HG02943 (cell line): Measurements from ENCODE around the gene SERPINB4.
"Not testable (repeated sequence)": the region's sequence is repeated elsewhere in the genome, so short reads cannot be mapped to it uniquely, and the experiment has no call there.

Source experiments
- ATAC-seq: cut with Tn5 transposase; IDR thresholded peaks from one replicate; pipeline ENCODE4 v1.9.1; 2021; ENCODE audit warnings: mild to moderate bottlenecking, low read depth, moderate library complexity; ENCODE audit not compliant: unreplicated experiment

The SERPINB4 gene

DNA sequence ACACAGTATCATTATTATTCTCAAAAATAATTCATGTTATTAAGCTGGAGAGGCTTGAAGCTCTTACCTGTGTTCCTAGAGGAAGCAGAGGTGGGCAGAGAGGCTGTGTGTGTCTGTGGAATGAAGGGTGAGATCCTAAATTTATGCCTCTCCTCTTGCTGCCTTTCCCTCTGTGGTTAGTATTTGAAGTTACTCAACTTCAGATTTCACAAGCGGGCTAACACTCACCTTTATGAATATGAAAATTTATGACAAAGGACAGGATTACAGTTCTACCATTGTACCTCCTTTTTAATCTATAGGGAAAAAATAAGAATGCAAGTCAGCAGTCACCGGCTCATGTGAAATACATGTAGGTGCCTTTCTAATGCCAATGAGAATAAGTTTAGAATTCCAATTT lies at the start of gene SERPINB4:
SERPINB4 (minus strand) TSS at position 115 of the 400 bp plus-strand sequence. CDS start 679 bp downstream, outside the sequence.
- ATAC-seq = not testable (repeated sequence)

DNA sequence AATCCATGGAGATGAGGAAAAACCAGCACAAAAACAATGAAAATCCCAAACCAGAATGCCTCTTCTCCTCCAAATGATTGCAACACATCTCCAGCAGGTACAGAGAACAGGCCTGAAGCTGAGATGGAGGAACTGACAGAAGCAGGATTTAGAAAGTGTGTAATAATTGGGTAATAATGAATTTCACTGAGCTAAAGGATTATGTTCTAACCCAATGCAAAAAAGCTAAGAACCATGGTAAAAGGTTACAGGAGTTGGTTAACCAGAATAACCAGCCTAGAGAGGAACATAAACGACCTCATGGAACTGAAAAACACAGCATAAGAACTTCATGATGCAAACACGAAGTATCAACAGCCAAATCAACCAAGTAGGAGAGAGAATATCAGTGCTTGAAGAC lies 45.0 kb upstream of the SERPINB4 start:
- ATAC-seq = no peak

GRCh38 chr18:63686871-63687270 lies 42.8 kb upstream of the SERPINB4 start:
- ATAC-seq = no peak

GRCh38 chr18:63684718-63685117 lies 40.7 kb upstream of the SERPINB4 start:
- ATAC-seq = no peak

DNA sequence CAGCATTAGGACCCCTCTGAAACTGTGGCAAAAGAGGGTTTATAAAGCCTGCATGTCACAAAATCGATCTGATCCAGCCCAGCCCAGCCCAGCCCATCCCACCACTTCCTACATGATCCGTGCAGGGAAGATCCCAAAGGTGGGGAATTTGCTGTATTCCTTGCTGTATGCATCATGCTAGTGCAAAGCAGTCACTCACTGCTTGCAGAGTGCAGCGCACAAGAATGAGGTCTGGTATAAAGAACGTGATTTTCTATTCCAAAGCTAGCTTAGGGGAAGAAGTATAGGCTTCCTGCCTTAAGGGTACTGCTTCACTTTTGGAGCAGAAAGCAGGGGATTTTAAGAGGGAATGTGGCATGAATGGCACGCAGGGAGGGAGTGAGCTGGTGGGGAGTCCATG lies 39.8 kb upstream of the SERPINB4 start:
- ATAC-seq = no peak

GRCh38 chr18:63683152-63683551 lies 39.1 kb upstream of the SERPINB4 start:
- ATAC-seq = no peak

- no peak for ATAC-seq
These were observed 37.6 kb upstream of the SERPINB4 start for GRCh38 chr18:63681449-63682340.

DNA sequence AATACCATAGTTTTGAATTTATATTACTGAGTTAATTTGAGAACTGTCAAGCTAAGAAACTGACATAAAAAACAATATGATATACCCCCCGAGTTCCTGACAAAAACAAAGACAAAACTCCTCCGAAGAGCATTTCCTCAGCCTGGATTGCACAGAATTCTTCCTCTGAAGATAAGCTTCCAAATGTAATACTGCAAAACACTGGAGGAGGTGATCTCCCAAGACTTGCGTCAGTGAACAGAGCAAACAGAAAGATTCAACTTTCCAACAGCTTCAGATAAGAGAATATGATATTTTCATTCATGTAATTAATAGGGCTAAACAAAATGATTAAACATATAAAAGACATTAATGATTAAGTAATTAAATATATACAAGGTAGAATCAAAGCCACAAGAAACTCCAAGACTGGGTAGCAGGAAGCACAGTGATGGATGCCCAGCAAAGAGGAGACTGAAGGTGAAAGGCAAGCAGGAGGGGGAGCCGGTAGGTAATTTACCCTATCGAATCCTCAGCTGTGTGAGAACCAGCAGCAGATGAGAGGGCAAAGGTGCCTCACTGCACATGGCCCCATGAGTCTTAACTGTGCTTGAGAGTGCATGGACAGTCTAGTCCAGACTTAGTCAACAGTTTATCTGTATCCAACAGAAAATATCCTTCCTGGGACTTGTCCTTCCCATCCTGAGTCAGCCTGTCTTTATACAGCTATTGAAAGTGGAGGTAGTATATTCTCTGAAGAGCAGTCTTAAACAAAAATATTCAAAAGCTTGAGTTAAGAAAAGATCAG lies 36.0 kb upstream of the SERPINB4 start:
- no peak for ATAC-seq

GRCh38 chr18:63677500-63678225 lies 33.6 kb upstream of the SERPINB4 start:
- ATAC-seq = no peak

DNA sequence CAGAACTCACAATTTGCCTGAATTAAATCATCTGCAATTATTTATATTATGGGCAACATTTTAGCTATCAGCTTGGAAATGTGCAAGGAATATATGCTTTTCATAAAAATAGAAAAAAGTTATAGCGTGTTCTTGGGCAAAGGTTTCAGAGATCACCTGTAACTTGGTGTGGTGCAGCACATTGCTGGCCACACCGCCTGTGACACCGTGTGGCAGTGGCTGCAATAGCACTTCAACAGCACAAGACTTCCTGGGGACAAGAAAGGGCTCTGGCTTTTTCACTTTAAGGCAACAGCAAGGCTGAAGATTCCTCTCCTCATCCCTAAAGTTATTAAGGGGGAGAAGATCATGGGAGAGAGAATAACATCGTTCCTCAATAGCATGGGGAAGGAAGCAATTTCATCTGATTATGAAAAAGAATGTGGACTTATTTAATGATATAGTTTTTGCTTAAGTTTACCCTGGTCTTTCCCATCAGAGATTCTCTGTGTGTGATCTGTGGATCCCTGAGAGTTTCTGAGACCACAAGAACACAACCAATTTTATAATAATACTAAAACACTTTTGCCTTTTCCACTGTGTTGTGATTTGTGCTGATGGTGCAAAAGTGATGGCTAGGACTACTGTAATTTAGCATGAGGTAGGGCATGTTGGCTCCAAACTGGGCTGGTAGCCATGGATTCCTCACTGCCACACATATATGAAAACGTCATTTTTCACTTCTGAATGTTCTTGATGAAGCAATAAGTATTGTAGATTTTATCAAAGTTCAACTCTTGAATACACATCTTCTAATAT lies 32.7 kb upstream of the SERPINB4 start:
- no peak for ATAC-seq

GRCh38 chr18:63664571-63664970 lies 20.5 kb upstream of the SERPINB4 start:
- ATAC-seq = no peak

DNA sequence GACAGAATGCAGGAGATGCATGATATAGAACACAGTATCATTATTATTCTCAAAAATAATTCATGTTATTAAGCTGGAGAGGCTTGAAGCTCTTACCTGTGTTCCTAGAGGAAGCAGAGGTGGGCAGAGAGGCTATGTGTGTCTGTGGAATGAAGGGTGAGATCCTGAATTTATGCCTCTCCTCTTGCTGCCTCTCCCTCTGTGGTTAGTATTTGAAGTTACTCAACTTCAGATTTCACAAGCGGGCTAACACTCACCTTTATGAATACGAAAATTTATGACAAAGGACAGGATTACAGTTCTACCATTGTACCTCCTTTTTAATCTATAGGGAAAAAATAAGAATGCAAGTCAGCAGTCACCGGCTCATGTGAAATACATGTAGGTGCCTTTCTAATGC lies 17.7 kb upstream of the SERPINB4 start, which contains the start of gene SERPINB3:
SERPINB3 (minus strand) TSS at position 144 of the 400 bp plus-strand sequence. CDS start 677 bp downstream, outside the sequence.
- not testable (repeated sequence) for ATAC-seq

GRCh38 chr18:63658920-63659319 lies 14.9 kb upstream of the SERPINB4 start:
- ATAC-seq = not testable (repeated sequence)

GRCh38 chr18:63650271-63650670 lies 6.2 kb upstream of the SERPINB4 start:
- ATAC-seq = not testable (repeated sequence)

GRCh38 chr18:63648241-63648640 lies 4.2 kb upstream of the SERPINB4 start:
- no peak for ATAC-seq

GRCh38 chr18:63646936-63647335 lies 2.9 kb upstream of the SERPINB4 start:
- no peak for ATAC-seq

DNA sequence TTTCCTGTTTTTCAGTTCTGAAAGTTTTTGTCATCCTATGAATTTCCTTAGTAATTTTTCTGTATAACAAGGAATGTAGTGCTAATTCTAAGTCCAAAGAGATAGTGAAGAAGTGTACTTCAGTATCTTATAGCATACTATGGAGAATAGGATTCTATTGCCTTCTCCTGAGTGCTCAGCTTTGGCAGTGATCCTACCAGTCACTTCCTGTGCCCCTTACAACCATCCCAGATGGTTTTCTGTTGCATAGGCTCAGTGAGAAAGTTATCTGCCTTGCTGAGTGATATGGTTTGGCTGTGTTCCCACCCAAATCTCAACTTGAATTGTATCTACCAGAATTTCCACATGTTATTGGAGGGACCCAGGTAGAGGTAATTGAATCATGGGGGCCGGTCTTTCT lies 638 bp upstream of the SERPINB4 start:
- ATAC-seq = not testable (repeated sequence)

- not testable (repeated sequence) for ATAC-seq
These were observed 1.2 kb downstream of the SERPINB4 start for GRCh38 chr18:63642668-63643356.

DNA sequence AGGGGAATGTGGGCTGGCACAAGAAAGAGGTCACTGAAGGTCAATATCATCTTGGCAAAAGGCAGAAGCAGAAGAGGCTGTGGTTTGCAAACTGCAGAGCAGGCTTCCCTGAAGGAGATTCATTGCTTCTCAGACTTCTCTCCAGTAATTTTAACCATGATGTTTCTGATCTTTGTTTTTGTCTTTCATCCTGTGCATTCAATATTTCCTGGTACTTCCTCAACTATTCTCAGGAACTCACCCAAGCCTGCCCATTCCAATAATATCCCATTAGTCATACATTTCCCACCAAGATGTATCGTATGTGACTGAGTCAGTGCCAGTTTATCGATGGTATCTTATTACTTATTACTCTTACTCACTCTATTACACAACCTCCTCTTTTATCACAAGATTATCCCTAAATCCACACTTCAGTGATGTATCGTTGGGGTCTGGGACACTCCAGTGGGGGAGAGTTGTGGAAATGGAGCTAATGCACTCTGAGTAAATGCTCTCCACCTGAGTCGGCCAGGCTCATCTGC lies 2.8 kb downstream of the SERPINB4 start:
- ATAC-seq = not testable (repeated sequence)
